K562 (cell line): ENCODE results near the gene ARID3A. TPM values are rescaled to one million over a fixed set of nuclear protein-coding genes. Genes with fewer than 3 reads are reported as not detected.

ENCODE experiments used
- CXXC5 ChIP-seq: fragments of 250-450 bp; sonication (Bioruptor Pico); IDR thresholded peaks from 2 replicates; pipeline ENCODE4 v1.8.0; 2022; ENCODE audit warnings: inconsistent platforms, mild to moderate bottlenecking, moderate library complexity
- EP400 ChIP-seq: fragments of 450-650 bp; IDR thresholded peaks from 2 replicates; pipeline ENCODE4 v1.6.1; 2017; ENCODE audit warnings: antibody characterized with exemption, mild to moderate bottlenecking, moderate library complexity
- EZH2 ChIP-seq: IDR thresholded peaks from 2 replicates; pipeline ENCODE4 v1.6.1; 2012; ENCODE audit warnings: low read depth, mild to moderate bottlenecking, inconsistent platforms, low read length, borderline replicate concordance
- FOXJ3 ChIP-seq: sonication (generic); formaldehyde crosslinking; IDR thresholded peaks from 2 replicates; pipeline ENCODE4 v1.4.0; 2020; ENCODE audit warnings: mild to moderate bottlenecking, missing genetic modification reagents
- FOXM1 ChIP-seq, 2 experiments: fragments of 450-650 bp in 1 of 2; sonication (generic) in 1 of 2; formaldehyde crosslinking in 1 of 2; IDR thresholded peaks; 2 replicates each; pipeline versions ENCODE4 v1.6.1 to v1.9.0; 2017 to 2022; ENCODE audit warnings: low read depth in 2 of 2, mild to moderate bottlenecking in 2 of 2, missing genetic modification reagents in 1 of 2, moderate library complexity in 1 of 2
- FUS ChIP-seq: fragments of 200-400 bp; formaldehyde crosslinking; optimal IDR thresholded peaks from 2 replicates; pipeline ENCODE3; 2017; ENCODE audit warnings: low read depth, low read length
- KDM1A ChIP-seq, 2 experiments: fragments of 450-650 bp; IDR thresholded peaks; 2 replicates each; pipeline ENCODE4 v1.6.1; 2016; ENCODE audit warnings: mild to moderate bottlenecking in 2 of 2
- MAFF ChIP-seq: IDR thresholded peaks from 2 replicates; pipeline ENCODE4 v1.6.1; 2012; ENCODE audit warnings: low read length, improper control_type of control experiment
- MTF1 ChIP-seq: fragments of 250-450 bp; sonication (Bioruptor Pico); IDR thresholded peaks from 2 replicates; pipeline ENCODE4 v1.9.0; 2021; ENCODE audit warnings: moderate library complexity, mild to moderate bottlenecking, inconsistent platforms, borderline replicate concordance
- NCOA2 ChIP-seq, 2 experiments: fragments of 450-650 bp; IDR thresholded peaks; 2 replicates each; pipeline ENCODE4 v1.6.1; 2018; ENCODE audit warnings: mild to moderate bottlenecking in 2 of 2, moderate library complexity in 1 of 2; ENCODE audit not compliant: partially characterized antibody in 2 of 2
- STAT5A ChIP-seq: IDR thresholded peaks from 2 replicates; pipeline ENCODE4 v1.6.1; 2012; ENCODE audit warnings: low read length, inconsistent platforms, borderline replicate concordance
- TAL1 ChIP-seq: fragments of 450-650 bp; IDR thresholded peaks from 2 replicates; pipeline ENCODE4 v1.6.1; 2016; ENCODE audit warnings: mild to moderate bottlenecking
- TBP ChIP-seq: optimal IDR thresholded peaks from 2 replicates; pipeline ENCODE3; 2011; ENCODE audit warnings: low read depth, low read length, improper control_type of control experiment
- TRIM25 ChIP-seq: fragments of 450-650 bp; IDR thresholded peaks from 2 replicates; pipeline ENCODE4 v1.7.0; 2016; ENCODE audit warnings: borderline replicate concordance
- ZNF239 ChIP-seq: fragments of 250-450 bp; sonication (Bioruptor Pico); IDR thresholded peaks from 2 replicates; pipeline ENCODE4 v1.4.0; 2020; ENCODE audit warnings: mild to moderate bottlenecking
- ZNF639 ChIP-seq, 2 experiments: fragments of 200-800 bp in 1 of 2; sonication (Bioruptor generic) in 1 of 2; sonication (generic) in 1 of 2; formaldehyde crosslinking in 1 of 2; IDR thresholded peaks in 1 of 2; conservative IDR thresholded peaks in 1 of 2; 2 replicates each; pipeline versions ENCODE4 v1.5.0 to v1.6.1; 2016 to 2020; ENCODE audit warnings: missing compliant biosample characterization in 1 of 2, missing genetic modification characterization in 1 of 2, missing genetic modification reagents in 1 of 2
- polyA plus RNA-seq, 8 experiments: library from polyadenylated mRNA; depleted of rRNA in 4 of 8; stranded (reverse) in 5 of 8; unstranded in 3 of 8; fragments of >200 nt; fragmentation: Nextera tagmentation in 2 of 8; fragmentation: Illumina TruSeq in 1 of 8; extraction: Ambion mirVana in 2 of 8; extraction: Trizol in 1 of 8; gene quantifications; 2 replicates each; pipeline versions ENCODE4 v1.2.1 to v1.2.3, GENCODE V29; 2011 to 2014; ENCODE audit warnings: inconsistent platforms in 1 of 8, missing spikeins in 1 of 8
- total RNA-seq, 7 experiments: library from RNA; depleted of rRNA in 6 of 7; stranded (reverse); fragments of >200 nt in 6 of 7; fragmentation: Illumina TruSeq in 2 of 7; extraction: Trizol in 2 of 7; gene quantifications; 2 replicates each; pipeline versions ENCODE4 v1.2.1 to v1.2.3, GENCODE V29; 2011 to 2021; ENCODE audit warnings: low replicate concordance in 1 of 7
- TF ChIP-seq, protein P1 (sequence below): sonication (generic); formaldehyde crosslinking; IDR thresholded peaks from 2 replicates; pipeline ENCODE4 v1.4.0; 2020; ENCODE audit warnings: mild to moderate bottlenecking, missing genetic modification reagents
- TF ChIP-seq, protein P2 (sequence below): fragments of 200-800 bp; sonication (Bioruptor generic); IDR thresholded peaks from 2 replicates; pipeline ENCODE4 v1.6.1; 2017; ENCODE audit warnings: missing genetic modification characterization, missing compliant biosample characterization
- TF ChIP-seq, protein P3 (sequence below), 2 experiments: fragments of 450-650 bp in 1 of 2; sonication (generic) in 1 of 2; formaldehyde crosslinking; conservative IDR thresholded peaks; 2 replicates each; pipeline versions ENCODE4 v1.4.0 to v1.8.1; 2020 to 2022; ENCODE audit warnings: mild to moderate bottlenecking in 1 of 2, missing genetic modification reagents in 1 of 2

ARID3A gene
- total and polyA plus RNA-seq, 9 of the 15 experiments (the other 6 are each of a cell fraction or from before 2014, with no cell fraction given), result 1.4 to 118 (median 31.2) TPM

DNA sequence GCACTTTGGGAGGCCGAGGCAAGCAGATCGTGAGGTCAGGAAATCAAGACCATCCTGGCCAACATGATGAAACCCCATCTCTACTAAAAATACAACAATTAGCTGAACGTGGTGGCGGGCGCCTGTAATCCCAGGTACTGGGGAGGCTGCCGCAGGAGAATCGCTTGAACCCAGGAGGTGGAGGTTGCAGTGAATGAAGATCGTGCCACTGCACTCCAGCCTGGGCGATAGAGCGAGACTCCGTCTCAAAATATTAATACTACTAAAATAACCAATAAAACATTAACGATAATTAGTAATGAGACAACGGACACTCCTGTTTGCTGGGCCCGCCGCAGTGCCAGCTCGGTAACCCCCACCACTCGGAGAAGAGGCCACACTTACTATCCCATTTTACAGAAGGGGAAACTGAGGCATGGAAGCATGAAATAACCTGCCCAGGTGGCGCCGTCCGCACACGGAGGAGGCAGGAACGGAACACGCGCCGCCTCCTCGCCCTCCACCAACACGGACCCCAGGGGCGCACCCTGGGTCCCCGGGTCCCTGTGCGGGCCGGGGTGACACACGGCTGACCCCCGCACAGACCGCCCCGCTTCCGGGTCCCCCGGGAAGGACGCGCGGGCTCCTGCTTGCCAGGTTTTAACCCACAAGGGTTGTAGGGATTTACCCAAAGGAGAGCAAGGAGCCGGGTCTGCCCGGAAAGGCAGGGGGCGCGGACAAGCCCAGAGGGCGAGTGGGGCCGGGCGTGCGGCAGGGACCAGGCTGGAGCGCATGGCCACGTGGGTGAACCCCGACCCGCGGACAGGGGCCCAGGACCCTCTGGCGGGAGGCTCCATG is 14.4 kb upstream of the ARID3A start (continued):
- TF ChIP-seq TRIM25, result no peak
- no peak for TF ChIP-seq TBP
- TF ChIP-seq, protein P1, sequence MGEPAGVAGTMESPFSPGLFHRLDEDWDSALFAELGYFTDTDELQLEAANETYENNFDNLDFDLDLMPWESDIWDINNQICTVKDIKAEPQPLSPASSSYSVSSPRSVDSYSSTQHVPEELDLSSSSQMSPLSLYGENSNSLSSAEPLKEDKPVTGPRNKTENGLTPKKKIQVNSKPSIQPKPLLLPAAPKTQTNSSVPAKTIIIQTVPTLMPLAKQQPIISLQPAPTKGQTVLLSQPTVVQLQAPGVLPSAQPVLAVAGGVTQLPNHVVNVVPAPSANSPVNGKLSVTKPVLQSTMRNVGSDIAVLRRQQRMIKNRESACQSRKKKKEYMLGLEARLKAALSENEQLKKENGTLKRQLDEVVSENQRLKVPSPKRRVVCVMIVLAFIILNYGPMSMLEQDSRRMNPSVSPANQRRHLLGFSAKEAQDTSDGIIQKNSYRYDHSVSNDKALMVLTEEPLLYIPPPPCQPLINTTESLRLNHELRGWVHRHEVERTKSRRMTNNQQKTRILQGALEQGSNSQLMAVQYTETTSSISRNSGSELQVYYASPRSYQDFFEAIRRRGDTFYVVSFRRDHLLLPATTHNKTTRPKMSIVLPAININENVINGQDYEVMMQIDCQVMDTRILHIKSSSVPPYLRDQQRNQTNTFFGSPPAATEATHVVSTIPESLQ (CRISPR knock-in tag), result no peak
- TF ChIP-seq MAFF, result no peak
- TF ChIP-seq, protein P2, sequence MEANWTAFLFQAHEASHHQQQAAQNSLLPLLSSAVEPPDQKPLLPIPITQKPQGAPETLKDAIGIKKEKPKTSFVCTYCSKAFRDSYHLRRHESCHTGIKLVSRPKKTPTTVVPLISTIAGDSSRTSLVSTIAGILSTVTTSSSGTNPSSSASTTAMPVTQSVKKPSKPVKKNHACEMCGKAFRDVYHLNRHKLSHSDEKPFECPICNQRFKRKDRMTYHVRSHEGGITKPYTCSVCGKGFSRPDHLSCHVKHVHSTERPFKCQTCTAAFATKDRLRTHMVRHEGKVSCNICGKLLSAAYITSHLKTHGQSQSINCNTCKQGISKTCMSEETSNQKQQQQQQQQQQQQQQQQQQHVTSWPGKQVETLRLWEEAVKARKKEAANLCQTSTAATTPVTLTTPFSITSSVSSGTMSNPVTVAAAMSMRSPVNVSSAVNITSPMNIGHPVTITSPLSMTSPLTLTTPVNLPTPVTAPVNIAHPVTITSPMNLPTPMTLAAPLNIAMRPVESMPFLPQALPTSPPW, result no peak
- no peak for TF ChIP-seq EZH2
- TF ChIP-seq STAT5A, result no peak
- 0 out of 2 replicates have a peak, but pooled peaks have one; percentile 30 for TF ChIP-seq CXXC5 (CRISPR knock-in tag)
- TF ChIP-seq, protein P3, sequence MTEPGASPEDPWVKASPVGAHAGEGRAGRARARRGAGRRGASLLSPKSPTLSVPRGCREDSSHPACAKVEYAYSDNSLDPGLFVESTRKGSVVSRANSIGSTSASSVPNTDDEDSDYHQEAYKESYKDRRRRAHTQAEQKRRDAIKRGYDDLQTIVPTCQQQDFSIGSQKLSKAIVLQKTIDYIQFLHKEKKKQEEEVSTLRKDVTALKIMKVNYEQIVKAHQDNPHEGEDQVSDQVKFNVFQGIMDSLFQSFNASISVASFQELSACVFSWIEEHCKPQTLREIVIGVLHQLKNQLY (CRISPR knock-in tag; conservative IDR thresholded peaks at IDR 0.05), result no peak
- no peak for TF ChIP-seq ZNF239 (CRISPR knock-in tag)
- TF ChIP-seq ZNF639 (CRISPR knock-in tag; conservative IDR thresholded peaks at IDR 0.05 in 1 of 2, IDR thresholded peaks at IDR 0.05 in 1 of 2), result no peak
- TF ChIP-seq EP400, result peak; percentile 61; the same call in 1 of the 2 replicates
- no peak for TF ChIP-seq FOXM1 (IDR thresholded peaks at IDR 0.05; ENCODE audit: low read depth)
- no peak for TF ChIP-seq FOXM1 (CRISPR knock-in tag; IDR thresholded peaks at IDR 0.05; ENCODE audit: low read depth)
- no peak for TF ChIP-seq FOXJ3
- peak in 1 of 2 experiments; percentile 69; a peak in 2 of 4 replicates for TF ChIP-seq KDM1A (IDR thresholded peaks at IDR 0.05)
- no peak for TF ChIP-seq TAL1
- no peak for TF ChIP-seq MTF1 (CRISPR knock-in tag)
- no peak for TF ChIP-seq NCOA2 (IDR thresholded peaks at IDR 0.05; ENCODE audit: partially characterized antibody in 2 of 2)
- no peak for TF ChIP-seq FUS
